HepG2 (cell line): ENCODE measurements around the gene INTS7. TPM values are rescaled to one million over a fixed set of nuclear protein-coding genes. Genes with fewer than 3 reads are reported as not detected.

Experiments used
- ATAC-seq: fragments of 200-7000 bp; cut with Tn5 transposase; 3 replicates; pipeline ENCODE4 v1.9.1; 2020; ENCODE audit warnings: mild to moderate bottlenecking, moderate library complexity
- BruUV-seq: library from RNA; stranded (reverse); fragments of 400-500 nt; replicated peaks from 2 replicates; lab custom pipeline; 2021; lab: Mats Ljungman, UMichigan
- CTCF ChIA-PET: fragments of 300-600 bp; formaldehyde crosslinking; extraction: SDS; loops from one replicate; lab custom pipeline; 2021; ENCODE audit warnings: low total read pairs, inconsistent platforms, low intra/inter-chr PET ratio; lab: Yijun Ruan, JAX
- POLR2A ChIA-PET: fragments of 350-600 bp; sonication (Branson Sonifier 250); formaldehyde crosslinking; loops from one replicate; lab custom pipeline; 2020; ENCODE audit warnings: antibody characterized with exemption, inconsistent platforms; lab: Yijun Ruan, JAX
- DNase-seq: peaks from one replicate; pipeline ENCODE4 v3.0.0-alpha.2; 2015; ENCODE audit warnings: low spot score
- FAIRE-seq: peaks from 3 replicates; lab custom pipeline; 2011; peaks lifted over from hg19 to GRCh38; lab: Jason Lieb, UNC
- H2AFZ ChIP-seq: one replicate; pipeline ENCODE4 v1.6.1; 2011; ENCODE audit warnings: low read length, inconsistent platforms
- H3K27ac ChIP-seq: fragments of 300-600 bp; 3 replicates; pipeline ENCODE4 v1.8.0; 2011; ENCODE audit warnings: mixed run types, mild to moderate bottlenecking, mixed read lengths, low read length, inconsistent platforms; ENCODE audit not compliant: insufficient read depth; ENCODE audit errors: extremely low read length
- H3K27me3 ChIP-seq, 2 experiments: fragments of 200-600 bp in 1 of 2; 2 replicates in 1 of 2; 3 replicates in 1 of 2; pipeline versions ENCODE4 v1.6.0 to v1.8.0; 2011; ENCODE audit warnings: low read length in 2 of 2, mild to moderate bottlenecking in 2 of 2, moderate library complexity in 2 of 2, inconsistent platforms in 1 of 2; ENCODE audit not compliant: insufficient read depth in 2 of 2, control insufficient read depth in 1 of 2
- H3K36me3 ChIP-seq, 2 experiments: fragments of 200-600 bp in 1 of 2; replicated peaks in 1 of 2; 2 replicates in 1 of 2; 3 replicates in 1 of 2; pipeline versions ENCODE4 v1.5.1 to v1.8.0; 2011; ENCODE audit warnings: low read length in 2 of 2, inconsistent platforms in 1 of 2; ENCODE audit not compliant: insufficient read depth in 2 of 2, control insufficient read depth in 1 of 2
- H3K4me1 ChIP-seq: 2 replicates; pipeline ENCODE4 v1.5.1; 2012; ENCODE audit warnings: low read length, inconsistent platforms; ENCODE audit not compliant: insufficient read depth
- H3K4me2 ChIP-seq: 2 replicates; pipeline ENCODE4 v1.6.0; 2011; ENCODE audit warnings: low read depth, low read length, inconsistent platforms
- H3K4me3 ChIP-seq, 3 experiments: fragments of 200-600 bp in 1 of 3; sonication (generic), shearing (Covaris generic) in 1 of 3; replicated peaks in 1 of 3; 2 replicates each; pipeline ENCODE4 v1.5.1; 2011 to 2016; ENCODE audit warnings: low read length in 3 of 3, inconsistent platforms in 2 of 3, low read depth in 2 of 3, mild to moderate bottlenecking in 2 of 3, control low read depth in 1 of 3, mixed read lengths in 1 of 3; ENCODE audit not compliant: insufficient read depth in 1 of 3
- H3K79me2 ChIP-seq: one replicate; pipeline ENCODE4 v1.6.1; 2011; ENCODE audit warnings: low read length, inconsistent platforms; ENCODE audit not compliant: insufficient read depth
- H3K9ac ChIP-seq: 2 replicates; pipeline ENCODE4 v1.6.0; 2011; ENCODE audit warnings: mild to moderate bottlenecking, low read depth, low read length, inconsistent platforms; ENCODE audit not compliant: insufficient read depth
- H3K9me3 ChIP-seq: 2 replicates; pipeline ENCODE4 v1.5.1; 2012; ENCODE audit warnings: mild to moderate bottlenecking, low read length
- H4K20me1 ChIP-seq: 2 replicates; pipeline ENCODE4 v1.6.0; 2011; ENCODE audit warnings: inconsistent platforms, mild to moderate bottlenecking, low read length, moderate library complexity; ENCODE audit not compliant: insufficient read depth
- EEA1 ChIP-seq: sonication (generic); formaldehyde crosslinking; IDR thresholded peaks from 2 replicates; pipeline ENCODE4 v1.5.1; 2020; ENCODE audit warnings: mild to moderate bottlenecking, missing genetic modification reagents, borderline replicate concordance
- ZNF121 ChIP-seq: sonication (generic); formaldehyde crosslinking; IDR thresholded peaks from 2 replicates; pipeline ENCODE4 v1.5.0; 2020; ENCODE audit warnings: mild to moderate bottlenecking, missing genetic modification reagents
- ZNF460 ChIP-seq: sonication (generic); formaldehyde crosslinking; IDR thresholded peaks from 2 replicates; pipeline ENCODE4 v1.5.1; 2020; ENCODE audit warnings: missing genetic modification reagents, mild to moderate bottlenecking, borderline replicate concordance
- ZNF562 ChIP-seq: sonication (generic); formaldehyde crosslinking; IDR thresholded peaks from 2 replicates; pipeline ENCODE4 v1.8.0; 2022; ENCODE audit warnings: missing genetic modification reagents, borderline replicate concordance
- ZNF616 ChIP-seq: sonication (generic); formaldehyde crosslinking; IDR thresholded peaks from 2 replicates; pipeline ENCODE4 v1.5.0; 2020; ENCODE audit warnings: low read depth, mild to moderate bottlenecking, missing genetic modification reagents
- ZNF619 ChIP-seq: sonication (generic); formaldehyde crosslinking; IDR thresholded peaks from 2 replicates; pipeline ENCODE4 v1.4.0; 2020; ENCODE audit warnings: mild to moderate bottlenecking, missing genetic modification reagents
- WGBS: methylation state at CpG from one replicate; pipeline ENCODE4 v1.1.6; 2017; ENCODE audit warnings: low lambda C conversion rate; 5-methylcytosine and 5-hydroxymethylcytosine counted together
- in situ Hi-C: cut with HindIII; loops from 2 replicates; pipeline ENCODE4 v1.10.0; 2017; ENCODE audit warnings: low pct_unique_long_range_greater_than_20kb; ENCODE audit not compliant: extremely low pct_ligation_motif_present
- intact Hi-C: fragments of 100-400 bp; cut with micrococcal nuclease; formaldehyde crosslinking; loops from one replicate; pipeline ENCODE4 v1.10.0; 2022; ENCODE audit not compliant: unreplicated experiment
- polyA plus RNA-seq, 8 experiments: library from polyadenylated mRNA; depleted of rRNA in 3 of 8; stranded (reverse) in 7 of 8; unstranded in 1 of 8; fragments of >200 nt; fragmentation: Illumina TruSeq in 4 of 8; extraction: Trizol in 4 of 8; gene quantifications; 2 replicates each; pipeline versions ENCODE4 v1.2.1 to v1.2.3, GENCODE V29; 2011 to 2016; ENCODE audit warnings: low read depth in 4 of 8, missing spikeins in 1 of 8, mixed read lengths in 1 of 8; ENCODE audit not compliant: insufficient read depth in 1 of 8
- total RNA-seq, 5 experiments: library from RNA; depleted of rRNA; stranded (reverse); fragments of >200 nt; fragmentation: Illumina TruSeq; extraction: Trizol; gene quantifications; 2 replicates each; pipeline ENCODE4 v1.2.3, GENCODE V29; 2016; ENCODE audit warnings: low read depth in 1 of 5
- TF ChIP-seq, protein P1 (sequence below): sonication (generic); formaldehyde crosslinking; IDR thresholded peaks from 2 replicates; pipeline ENCODE4 v1.4.0; 2020; ENCODE audit warnings: mild to moderate bottlenecking, missing genetic modification reagents, borderline replicate concordance
- TF ChIP-seq, protein P2 (sequence below): IDR thresholded peaks from 2 replicates; pipeline ENCODE4 v1.4.0; 2020; ENCODE audit warnings: mild to moderate bottlenecking, missing genetic modification reagents

The INTS7 gene
- total and polyA plus RNA-seq, 2 of the 13 experiments (the other 11 are each of a cell fraction or from before 2014, with no cell fraction given): 18.3 to 22.4 TPM

DNA sequence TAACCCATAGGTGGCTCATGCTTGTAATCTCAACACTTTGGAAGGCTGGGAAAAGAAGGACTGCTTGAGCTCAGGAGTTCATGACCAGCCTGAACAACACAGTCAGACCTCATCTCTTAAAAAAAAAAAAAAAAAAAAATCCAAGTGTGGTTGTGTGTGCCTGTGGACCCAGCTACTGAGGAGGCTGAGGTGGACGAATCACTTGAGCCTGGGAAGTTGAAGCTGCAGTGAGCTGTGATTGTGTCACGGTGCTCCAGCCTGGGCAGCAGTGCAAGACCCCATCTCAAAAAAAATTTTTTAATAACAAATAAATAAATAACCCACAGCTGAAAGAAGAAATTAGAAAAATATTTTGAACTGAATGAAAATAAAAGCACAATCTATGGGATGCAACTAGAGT, 13.8 kb downstream of the INTS7 start:
- FAIRE-seq: no peak
- peaks cover 51% of the 10 kb centered on the region for H3K79me2 ChIP-seq
- no peaks in the 10 kb centered on the region for H3K27me3 ChIP-seq
- 97% methylated on average over 2 of the region's 2 CpGs for WGBS
- no peak for ATAC-seq
- H3K4me3 ChIP-seq: no peak overlapping the region
- in situ Hi-C loops (no loop called here), intact Hi-C loops (no loop called here)
- no peak overlapping the region for H3K27ac ChIP-seq
- H3K36me3 ChIP-seq: peaks cover 1 to 16% of the 10 kb centered on the region in 2 experiments; a peak in 2 of 5 replicates
- H2AFZ ChIP-seq: no peak overlapping the region
- no TSS peak for BruUV-seq
- CTCF ChIA-PET: no interaction called here
- DNase-seq: no peak
- peaks cover 5% of the 10 kb centered on the region; the same call in 1 of the 2 replicates for H3K4me1 ChIP-seq
- TF ChIP-seq, protein P1, sequence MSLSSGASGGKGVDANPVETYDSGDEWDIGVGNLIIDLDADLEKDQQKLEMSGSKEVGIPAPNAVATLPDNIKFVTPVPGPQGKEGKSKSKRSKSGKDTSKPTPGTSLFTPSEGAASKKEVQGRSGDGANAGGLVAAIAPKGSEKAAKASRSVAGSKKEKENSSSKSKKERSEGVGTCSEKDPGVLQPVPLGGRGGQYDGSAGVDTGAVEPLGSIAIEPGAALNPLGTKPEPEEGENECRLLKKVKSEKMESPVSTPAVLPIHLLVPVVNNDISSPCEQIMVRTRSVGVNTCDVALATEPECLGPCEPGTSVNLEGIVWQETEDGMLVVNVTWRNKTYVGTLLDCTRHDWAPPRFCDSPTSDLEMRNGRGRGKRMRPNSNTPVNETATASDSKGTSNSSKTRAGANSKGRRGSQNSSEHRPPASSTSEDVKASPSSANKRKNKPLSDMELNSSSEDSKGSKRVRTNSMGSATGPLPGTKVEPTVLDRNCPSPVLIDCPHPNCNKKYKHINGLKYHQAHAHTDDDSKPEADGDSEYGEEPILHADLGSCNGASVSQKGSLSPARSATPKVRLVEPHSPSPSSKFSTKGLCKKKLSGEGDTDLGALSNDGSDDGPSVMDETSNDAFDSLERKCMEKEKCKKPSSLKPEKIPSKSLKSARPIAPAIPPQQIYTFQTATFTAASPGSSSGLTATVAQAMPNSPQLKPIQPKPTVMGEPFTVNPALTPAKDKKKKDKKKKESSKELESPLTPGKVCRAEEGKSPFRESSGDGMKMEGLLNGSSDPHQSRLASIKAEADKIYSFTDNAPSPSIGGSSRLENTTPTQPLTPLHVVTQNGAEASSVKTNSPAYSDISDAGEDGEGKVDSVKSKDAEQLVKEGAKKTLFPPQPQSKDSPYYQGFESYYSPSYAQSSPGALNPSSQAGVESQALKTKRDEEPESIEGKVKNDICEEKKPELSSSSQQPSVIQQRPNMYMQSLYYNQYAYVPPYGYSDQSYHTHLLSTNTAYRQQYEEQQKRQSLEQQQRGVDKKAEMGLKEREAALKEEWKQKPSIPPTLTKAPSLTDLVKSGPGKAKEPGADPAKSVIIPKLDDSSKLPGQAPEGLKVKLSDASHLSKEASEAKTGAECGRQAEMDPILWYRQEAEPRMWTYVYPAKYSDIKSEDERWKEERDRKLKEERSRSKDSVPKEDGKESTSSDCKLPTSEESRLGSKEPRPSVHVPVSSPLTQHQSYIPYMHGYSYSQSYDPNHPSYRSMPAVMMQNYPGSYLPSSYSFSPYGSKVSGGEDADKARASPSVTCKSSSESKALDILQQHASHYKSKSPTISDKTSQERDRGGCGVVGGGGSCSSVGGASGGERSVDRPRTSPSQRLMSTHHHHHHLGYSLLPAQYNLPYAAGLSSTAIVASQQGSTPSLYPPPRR (CRISPR knock-in tag): no peak
- TF ChIP-seq ZNF121 (CRISPR knock-in tag) (peak; percentile 58; the same call in 1 of the 2 replicates), EEA1 (CRISPR knock-in tag) (no peak), ZNF616 (CRISPR knock-in tag) (no peak), ZNF562 (CRISPR knock-in tag) (no peak), ZNF619 (CRISPR knock-in tag) (no peak), ZNF460 (no peak)
- TF ChIP-seq, protein P2, sequence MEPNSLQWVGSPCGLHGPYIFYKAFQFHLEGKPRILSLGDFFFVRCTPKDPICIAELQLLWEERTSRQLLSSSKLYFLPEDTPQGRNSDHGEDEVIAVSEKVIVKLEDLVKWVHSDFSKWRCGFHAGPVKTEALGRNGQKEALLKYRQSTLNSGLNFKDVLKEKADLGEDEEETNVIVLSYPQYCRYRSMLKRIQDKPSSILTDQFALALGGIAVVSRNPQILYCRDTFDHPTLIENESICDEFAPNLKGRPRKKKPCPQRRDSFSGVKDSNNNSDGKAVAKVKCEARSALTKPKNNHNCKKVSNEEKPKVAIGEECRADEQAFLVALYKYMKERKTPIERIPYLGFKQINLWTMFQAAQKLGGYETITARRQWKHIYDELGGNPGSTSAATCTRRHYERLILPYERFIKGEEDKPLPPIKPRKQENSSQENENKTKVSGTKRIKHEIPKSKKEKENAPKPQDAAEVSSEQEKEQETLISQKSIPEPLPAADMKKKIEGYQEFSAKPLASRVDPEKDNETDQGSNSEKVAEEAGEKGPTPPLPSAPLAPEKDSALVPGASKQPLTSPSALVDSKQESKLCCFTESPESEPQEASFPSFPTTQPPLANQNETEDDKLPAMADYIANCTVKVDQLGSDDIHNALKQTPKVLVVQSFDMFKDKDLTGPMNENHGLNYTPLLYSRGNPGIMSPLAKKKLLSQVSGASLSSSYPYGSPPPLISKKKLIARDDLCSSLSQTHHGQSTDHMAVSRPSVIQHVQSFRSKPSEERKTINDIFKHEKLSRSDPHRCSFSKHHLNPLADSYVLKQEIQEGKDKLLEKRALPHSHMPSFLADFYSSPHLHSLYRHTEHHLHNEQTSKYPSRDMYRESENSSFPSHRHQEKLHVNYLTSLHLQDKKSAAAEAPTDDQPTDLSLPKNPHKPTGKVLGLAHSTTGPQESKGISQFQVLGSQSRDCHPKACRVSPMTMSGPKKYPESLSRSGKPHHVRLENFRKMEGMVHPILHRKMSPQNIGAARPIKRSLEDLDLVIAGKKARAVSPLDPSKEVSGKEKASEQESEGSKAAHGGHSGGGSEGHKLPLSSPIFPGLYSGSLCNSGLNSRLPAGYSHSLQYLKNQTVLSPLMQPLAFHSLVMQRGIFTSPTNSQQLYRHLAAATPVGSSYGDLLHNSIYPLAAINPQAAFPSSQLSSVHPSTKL (CRISPR knock-in tag): no peak
- POLR2A ChIA-PET: no interaction called here
- H3K4me2 ChIP-seq: no peak overlapping the region
- H4K20me1 ChIP-seq: no peaks in the 10 kb centered on the region
- no peaks in the 10 kb centered on the region for H3K9me3 ChIP-seq
- no peak overlapping the region for H3K9ac ChIP-seq
